ENCODE measurements around the gene LCN15. TPM values are rescaled to one million over a fixed set of nuclear protein-coding genes. Genes with fewer than 3 reads are reported as not detected.
A peak's percentile ranks its signal among the peaks of the same experiment; 100 is the strongest.
"Not testable (repeated sequence)": the region's sequence is repeated elsewhere in the genome, so short reads cannot be mapped to it uniquely, and the experiment has no call there.

Gene LCN15
- total RNA-seq, 1 experiment from 2014 or later, result not detected

GRCh38 chr9:136796775-136797347 is 32.5 kb upstream of the LCN15 start:
- H3K27ac ChIP-seq (ENCODE audit: low read length), result peak overlapping the region; percentile 64
- DNase-seq; H3K27me3 ChIP-seq (ENCODE audit: low read length); H2AFZ ChIP-seq (ENCODE audit: low read length); H3K36me3 ChIP-seq (ENCODE audit: insufficient read depth, low read length); H3K4me3 ChIP-seq (ENCODE audit: low read length); H3K79me2 ChIP-seq (ENCODE audit: low read length); H3K9me3 ChIP-seq (ENCODE audit: low read length); H3K9me2 ChIP-seq (replicated peaks; ENCODE audit: insufficient read depth, low read length): not testable (repeated sequence)
- H3K9ac ChIP-seq (ENCODE audit: low read length), result peak overlapping the region; percentile 17; the same call in 1 of the 2 replicates
- peaks cover 20% of the 10 kb centered on the region for H4K20me1 ChIP-seq (ENCODE audit: insufficient read depth, low read depth, low read length)
- peaks cover 69% of the 10 kb centered on the region for H3K4me1 ChIP-seq (ENCODE audit: low read length)
- peak overlapping the region; percentile 44 for H3K4me2 ChIP-seq (ENCODE audit: low read depth, low read length, poor library complexity, severe bottlenecking)

GRCh38 chr9:136796238-136796774 is 32.0 kb upstream of the LCN15 start, which contains the start of gene CCDC183:
TSS of gene CCDC183 (plus strand) at chr9:136796338. CDS start at chr9:136796398, 60 bp downstream.
- Histone ChIP-seq H3K36me3 (ENCODE audit: insufficient read depth, low read length) (no peaks in the 10 kb centered on the region), H4K20me1 (ENCODE audit: insufficient read depth, low read depth, low read length) (peaks cover 21% of the 10 kb centered on the region), H3K4me3 (ENCODE audit: low read length) (peak within 1 kb of the TSS; percentile 18; the same call in 1 of the 2 replicates), H3K27me3 (ENCODE audit: low read length) (no peaks in the 10 kb centered on the region), H3K9me2 (replicated peaks; ENCODE audit: insufficient read depth, low read length) (no peaks in the 10 kb centered on the region), H3K79me2 (ENCODE audit: low read length) (peaks cover 3% of the 10 kb centered on the region; the same call in 1 of the 2 replicates), H3K4me1 (ENCODE audit: low read length) (peaks cover 73% of the 10 kb centered on the region), H3K9ac (ENCODE audit: low read length) (peak within 1 kb of the TSS; percentile 43), H2AFZ (ENCODE audit: low read length) (no peak within 1 kb of the TSS), H3K9me3 (ENCODE audit: low read length) (no peaks in the 10 kb centered on the region), H3K27ac (ENCODE audit: low read length) (peak within 1 kb of the TSS; percentile 64), H3K4me2 (ENCODE audit: low read depth, low read length, poor library complexity, severe bottlenecking) (peak within 1 kb of the TSS; percentile 44)
- no peak for DNase-seq

- Histone ChIP-seq H3K27me3 (ENCODE audit: low read length) (no peaks in the 10 kb centered on the region), H2AFZ (ENCODE audit: low read length) (no peak overlapping the region), H3K27ac (ENCODE audit: low read length) (no peak overlapping the region), H3K79me2 (ENCODE audit: low read length) (peaks cover 3% of the 10 kb centered on the region; the same call in 1 of the 2 replicates), H3K9me3 (ENCODE audit: low read length) (no peaks in the 10 kb centered on the region), H3K4me2 (ENCODE audit: low read depth, low read length, poor library complexity, severe bottlenecking) (no peak overlapping the region), H3K9ac (ENCODE audit: low read length) (peak overlapping the region; percentile 9; the same call in 1 of the 2 replicates), H3K36me3 (ENCODE audit: insufficient read depth, low read length) (no peaks in the 10 kb centered on the region), H3K9me2 (replicated peaks; ENCODE audit: insufficient read depth, low read length) (no peaks in the 10 kb centered on the region), H4K20me1 (ENCODE audit: insufficient read depth, low read depth, low read length) (peaks cover 12% of the 10 kb centered on the region), H3K4me1 (ENCODE audit: low read length) (peaks cover 69% of the 10 kb centered on the region), H3K4me3 (ENCODE audit: low read length) (no peak overlapping the region)
- DNase-seq, result no peak
Observed at GRCh38 chr9:136795000-136795348, 30.7 kb upstream of the LCN15 start.

GRCh38 chr9:136794281-136794999 is 30.1 kb upstream of the LCN15 start:
- peak overlapping the region; percentile 9; the same call in 1 of the 2 replicates for H3K9ac ChIP-seq (ENCODE audit: low read length)
- H3K4me2 ChIP-seq (ENCODE audit: low read depth, low read length, poor library complexity, severe bottlenecking), result no peak overlapping the region
- H3K36me3 ChIP-seq (ENCODE audit: insufficient read depth, low read length), result no peaks in the 10 kb centered on the region

GRCh38 chr9:136793086-136793946 is 29.0 kb upstream of the LCN15 start:
- Histone ChIP-seq H2AFZ (ENCODE audit: low read length) (no peak overlapping the region), H3K4me3 (ENCODE audit: low read length) (no peak overlapping the region), H3K9me3 (ENCODE audit: low read length) (no peaks in the 10 kb centered on the region), H4K20me1 (ENCODE audit: insufficient read depth, low read depth, low read length) (peaks cover 12% of the 10 kb centered on the region), H3K36me3 (ENCODE audit: insufficient read depth, low read length) (no peaks in the 10 kb centered on the region), H3K4me1 (ENCODE audit: low read length) (peaks cover 61% of the 10 kb centered on the region), H3K4me2 (ENCODE audit: low read depth, low read length, poor library complexity, severe bottlenecking) (no peak overlapping the region), H3K9me2 (replicated peaks; ENCODE audit: insufficient read depth, low read length) (no peaks in the 10 kb centered on the region), H3K79me2 (ENCODE audit: low read length) (peaks cover 3% of the 10 kb centered on the region; the same call in 1 of the 2 replicates), H3K9ac (ENCODE audit: low read length) (no peak overlapping the region), H3K27me3 (ENCODE audit: low read length) (no peaks in the 10 kb centered on the region), H3K27ac (ENCODE audit: low read length) (no peak overlapping the region)
- DNase-seq, result peak; percentile 65

More at GRCh38 chr9:136794281-136794999, 30.1 kb upstream of the LCN15 start:
- Histone ChIP-seq H4K20me1 (ENCODE audit: insufficient read depth, low read depth, low read length) (peaks cover 12% of the 10 kb centered on the region), H3K4me1 (ENCODE audit: low read length) (peaks cover 64% of the 10 kb centered on the region), H3K27me3 (ENCODE audit: low read length) (no peaks in the 10 kb centered on the region), H3K9me3 (ENCODE audit: low read length) (no peaks in the 10 kb centered on the region), H2AFZ (ENCODE audit: low read length) (no peak overlapping the region), H3K4me3 (ENCODE audit: low read length) (no peak overlapping the region), H3K9me2 (replicated peaks; ENCODE audit: insufficient read depth, low read length) (no peaks in the 10 kb centered on the region), H3K27ac (ENCODE audit: low read length) (no peak overlapping the region), H3K79me2 (ENCODE audit: low read length) (peaks cover 3% of the 10 kb centered on the region; the same call in 1 of the 2 replicates)
- DNase-seq, result no peak

- Histone ChIP-seq H3K9me2 (replicated peaks; ENCODE audit: insufficient read depth, low read length) (no peaks in the 10 kb centered on the region), H3K79me2 (ENCODE audit: low read length) (peaks cover 3% of the 10 kb centered on the region; the same call in 1 of the 2 replicates), H4K20me1 (ENCODE audit: insufficient read depth, low read depth, low read length) (peaks cover 12% of the 10 kb centered on the region), H2AFZ (ENCODE audit: low read length) (no peak overlapping the region), H3K27me3 (ENCODE audit: low read length) (no peaks in the 10 kb centered on the region), H3K4me3 (ENCODE audit: low read length) (peak overlapping the region; percentile 88), H3K9me3 (ENCODE audit: low read length) (no peaks in the 10 kb centered on the region), H3K36me3 (ENCODE audit: insufficient read depth, low read length) (no peaks in the 10 kb centered on the region), H3K4me1 (ENCODE audit: low read length) (peaks cover 65% of the 10 kb centered on the region), H3K27ac (ENCODE audit: low read length) (no peak overlapping the region), H3K4me2 (ENCODE audit: low read depth, low read length, poor library complexity, severe bottlenecking) (peak overlapping the region; percentile 95), H3K9ac (ENCODE audit: low read length) (peak overlapping the region; percentile 93)
- DNase-seq, result peak; percentile 41
Observed at GRCh38 chr9:136792321-136793085, 28.2 kb upstream of the LCN15 start.

- Histone ChIP-seq H3K4me2 (ENCODE audit: low read depth, low read length, poor library complexity, severe bottlenecking) (peak overlapping the region; percentile 95), H2AFZ (ENCODE audit: low read length) (peak overlapping the region; percentile 80; the same call in 1 of the 2 replicates), H3K36me3 (ENCODE audit: insufficient read depth, low read length) (no peaks in the 10 kb centered on the region), H4K20me1 (ENCODE audit: insufficient read depth, low read depth, low read length) (peaks cover 12% of the 10 kb centered on the region), H3K4me1 (ENCODE audit: low read length) (peaks cover 59% of the 10 kb centered on the region), H3K9ac (ENCODE audit: low read length) (peak overlapping the region; percentile 93), H3K9me2 (replicated peaks; ENCODE audit: insufficient read depth, low read length) (no peaks in the 10 kb centered on the region), H3K9me3 (ENCODE audit: low read length) (no peaks in the 10 kb centered on the region), H3K4me3 (ENCODE audit: low read length) (peak overlapping the region; percentile 88), H3K27ac (ENCODE audit: low read length) (peak overlapping the region; percentile 65; the same call in 1 of the 2 replicates), H3K27me3 (ENCODE audit: low read length) (no peaks in the 10 kb centered on the region), H3K79me2 (ENCODE audit: low read length) (peaks cover 3% of the 10 kb centered on the region; the same call in 1 of the 2 replicates)
- DNase-seq, result peak; percentile 82
Observed at GRCh38 chr9:136791516-136792276, 27.4 kb upstream of the LCN15 start.
